Measurements from ENCODE around the gene POFUT2.

Gene POFUT2

DNA sequence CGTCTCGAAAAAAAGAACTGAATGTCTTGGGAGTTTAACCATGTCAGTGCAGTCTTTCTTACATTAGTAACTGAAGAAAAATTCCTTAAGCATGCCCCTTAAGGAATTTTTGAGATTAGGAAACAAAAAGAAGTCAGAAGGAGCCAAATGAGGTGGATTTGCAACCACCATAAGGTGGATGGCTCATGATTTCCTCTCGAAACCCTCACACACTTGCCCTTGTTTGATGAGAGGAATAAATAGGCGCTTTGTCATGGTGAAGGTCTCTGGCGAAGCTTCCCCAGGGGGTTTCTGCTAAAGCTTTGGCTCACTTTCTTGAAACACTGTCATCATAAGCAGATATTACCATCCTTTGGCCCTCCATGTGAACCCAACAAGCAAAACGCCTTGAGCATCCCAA is 68.2 kb downstream of the POFUT2 start:
- DNase-seq = no peak

DNA sequence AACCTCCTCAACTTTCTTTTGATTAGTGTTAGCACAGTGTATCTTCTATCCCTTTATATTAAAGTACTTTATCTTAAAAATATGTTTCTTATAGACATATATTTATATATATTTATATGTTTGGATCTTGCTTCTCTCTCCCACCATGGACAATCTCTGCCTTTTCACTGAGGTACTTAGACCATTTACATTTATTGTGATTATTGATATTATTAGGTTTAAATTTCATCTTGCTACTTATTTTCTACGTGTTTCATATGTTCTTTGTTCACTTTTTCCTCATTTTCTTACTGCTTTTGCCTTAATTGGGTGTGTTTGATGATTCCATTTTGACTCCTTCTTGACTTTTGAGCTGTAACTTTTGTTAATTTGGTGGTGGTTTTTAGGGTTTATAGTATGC is 70.7 kb downstream of the POFUT2 start:
- DNase-seq = no peak

DNA sequence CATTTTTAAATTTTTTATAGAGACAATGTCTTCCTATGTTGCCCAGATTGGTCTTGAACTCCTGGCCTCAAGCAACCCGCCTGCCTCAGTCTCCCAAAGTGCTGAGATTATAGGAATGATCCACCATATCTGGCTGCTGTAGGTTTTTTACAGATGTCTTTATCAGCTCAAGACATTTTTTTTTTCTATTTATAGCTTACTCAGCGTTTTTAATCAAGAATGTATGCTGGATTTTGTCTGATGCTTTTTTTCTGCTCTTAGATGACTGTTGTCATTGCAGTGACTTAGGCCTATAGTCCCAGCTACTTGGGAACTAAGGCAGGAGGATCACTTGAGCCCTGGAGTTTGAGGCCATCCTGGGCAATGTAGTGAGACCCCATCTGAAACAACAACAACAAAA is 72.5 kb downstream of the POFUT2 start:
- no peak for DNase-seq

Data from activated CD4-positive, alpha-beta T cell treated with anti-CD3 and anti-CD28 coated beads, Interleukin-2, amount 50 U/mL, for 48 hours (primary cell).